NCI-H2107 treated with DMSO at 0.1 percent for 48 hours (cell line): ENCODE results near the gene WWOX.
"Not testable (repeated sequence)": the region's sequence is repeated elsewhere in the genome, so short reads cannot be mapped to it uniquely, and the experiment has no call there.

Source experiments
- DNase-seq: peaks from one replicate; lab custom pipeline; 2025; ENCODE audit not compliant: unreplicated experiment; lab: John Stamatoyannopoulos, UW

WWOX gene

DNA sequence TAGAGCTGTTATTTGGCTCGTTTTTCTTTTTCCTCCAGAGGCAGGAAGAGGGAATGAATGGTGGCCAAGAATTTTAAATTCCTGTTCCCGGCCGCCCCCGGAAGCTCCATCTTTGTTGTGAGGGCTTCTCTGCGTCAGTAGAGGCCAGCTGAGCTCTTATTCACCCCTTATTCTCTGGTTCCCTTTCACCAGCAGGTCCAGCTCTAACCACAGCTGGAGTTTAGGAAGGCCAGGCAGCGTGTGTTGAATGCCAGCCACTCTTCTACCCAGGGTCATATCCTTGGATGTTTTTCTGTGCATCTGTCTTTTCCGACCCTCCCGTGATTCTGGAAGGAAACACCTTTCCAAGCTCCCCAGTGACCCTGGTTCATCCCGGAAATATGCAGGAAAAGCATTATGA, 570.5 kb downstream of the WWOX start:
- DNase-seq: no peak

- no peak for DNase-seq
Measured at GRCh38 chr16:78672779-78673556, 573.5 kb downstream of the WWOX start.

GRCh38 chr16:78673884-78674283, 574.4 kb downstream of the WWOX start:
- DNase-seq: no peak

GRCh38 chr16:78675312-78675711, 575.9 kb downstream of the WWOX start:
- no peak for DNase-seq

DNA sequence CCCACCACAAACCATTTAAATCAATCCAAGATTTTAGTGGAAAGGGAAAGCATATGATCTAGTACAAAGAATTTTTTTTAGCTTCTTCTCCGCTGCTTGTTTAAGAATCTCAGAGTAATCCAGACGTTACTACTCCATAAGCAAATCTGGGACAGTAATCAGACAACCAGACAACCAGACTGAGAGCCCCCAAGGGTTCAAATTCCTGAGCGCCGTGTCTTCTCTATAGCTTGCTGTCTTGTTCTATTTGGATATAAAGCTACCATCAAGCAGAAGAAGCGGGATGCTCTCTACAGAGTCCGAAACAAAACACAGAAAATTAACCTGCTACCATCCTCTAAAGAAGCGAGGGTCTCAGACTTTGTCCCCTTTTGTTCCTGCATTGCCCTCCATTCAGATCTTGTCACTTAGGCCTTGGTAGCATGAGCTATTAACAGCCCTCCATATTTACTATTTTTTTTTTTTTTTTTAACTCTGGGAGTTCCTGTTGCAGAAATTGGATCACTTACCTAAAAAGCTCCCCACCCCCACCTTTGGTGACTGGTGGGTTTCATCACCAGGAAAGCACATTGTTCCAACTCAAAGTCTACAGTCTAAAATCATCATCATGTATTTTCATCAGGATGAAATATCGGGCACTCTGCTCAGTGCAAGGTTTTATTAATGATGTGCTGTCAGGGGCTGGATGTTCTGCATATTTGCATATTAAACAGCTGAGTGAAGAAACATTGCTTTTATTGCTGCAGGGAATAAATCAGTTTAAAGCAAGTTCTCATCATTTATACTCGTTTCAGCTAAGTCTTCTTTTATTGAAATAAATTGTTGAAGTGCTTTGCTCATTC, 576.7 kb downstream of the WWOX start:
- DNase-seq: no peak

- DNase-seq: no peak
Measured at GRCh38 chr16:78677181-78677731, 577.8 kb downstream of the WWOX start.

DNA sequence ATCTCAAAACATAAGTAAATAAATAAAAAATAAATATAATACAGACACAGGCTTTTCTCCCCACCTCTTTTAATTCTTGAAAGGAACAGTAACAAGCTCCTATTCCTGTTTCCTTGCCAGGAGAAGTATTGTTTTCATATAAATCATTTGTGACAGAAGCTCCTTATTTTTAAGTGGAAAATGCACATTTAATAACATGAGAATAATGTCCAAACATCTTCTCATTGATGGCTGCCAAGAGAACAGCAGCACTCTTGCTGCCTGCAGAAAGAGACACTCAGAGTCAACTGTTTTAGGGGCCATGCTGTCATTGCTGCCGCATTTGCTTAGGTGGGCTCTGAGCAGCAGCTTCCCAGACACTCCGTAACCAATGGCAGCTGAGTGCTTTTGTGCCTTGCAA, 580.1 kb downstream of the WWOX start:
- DNase-seq: no peak

DNA sequence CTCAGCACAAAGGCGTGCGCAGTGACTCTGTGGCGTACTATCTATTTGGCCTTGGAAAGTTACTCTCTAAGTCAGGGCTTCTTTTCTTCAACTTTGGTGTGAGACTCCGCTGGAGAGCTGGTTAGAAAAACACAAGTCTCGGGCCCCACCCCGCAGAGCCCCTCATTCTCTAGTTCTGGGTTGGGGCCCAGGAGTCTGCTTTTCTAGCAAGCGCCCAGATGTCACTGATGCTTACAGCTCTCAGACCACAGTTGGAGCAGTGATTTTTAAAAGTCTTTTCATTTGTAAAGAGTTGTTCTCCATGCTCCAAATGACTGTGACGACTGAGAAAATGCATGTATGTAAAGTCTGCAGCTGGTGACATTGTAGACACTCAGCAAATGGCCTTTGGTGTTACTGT, 582.3 kb downstream of the WWOX start:
- DNase-seq: no peak

DNA sequence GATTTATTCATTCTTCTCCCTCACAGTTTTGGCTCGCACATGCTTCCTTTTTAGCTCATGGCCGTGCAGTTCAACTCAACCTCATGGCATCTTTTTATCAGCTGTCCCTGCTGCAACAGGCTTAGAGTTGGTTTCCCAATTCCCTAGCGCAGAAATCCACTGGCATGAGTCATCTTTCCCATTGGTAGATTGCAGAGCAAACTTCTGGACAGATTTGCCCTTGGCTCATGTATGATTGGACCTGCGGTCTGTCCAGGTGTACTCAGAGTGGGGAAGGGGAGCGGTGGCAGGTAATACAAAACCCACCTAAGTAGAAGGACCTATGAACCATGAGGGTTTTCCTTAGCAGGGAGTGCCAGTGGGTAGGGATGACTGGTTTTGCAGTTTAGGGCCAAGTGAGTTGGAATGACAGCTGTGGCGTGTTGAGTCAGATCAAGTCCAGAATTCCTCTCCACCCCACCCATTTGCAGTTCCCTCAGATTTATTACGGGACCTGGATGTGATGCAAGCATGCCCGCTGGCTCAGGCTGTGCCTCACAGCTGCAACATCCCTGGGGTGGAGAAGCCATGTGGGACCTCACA, 584.7 kb downstream of the WWOX start:
- no peak for DNase-seq

DNA sequence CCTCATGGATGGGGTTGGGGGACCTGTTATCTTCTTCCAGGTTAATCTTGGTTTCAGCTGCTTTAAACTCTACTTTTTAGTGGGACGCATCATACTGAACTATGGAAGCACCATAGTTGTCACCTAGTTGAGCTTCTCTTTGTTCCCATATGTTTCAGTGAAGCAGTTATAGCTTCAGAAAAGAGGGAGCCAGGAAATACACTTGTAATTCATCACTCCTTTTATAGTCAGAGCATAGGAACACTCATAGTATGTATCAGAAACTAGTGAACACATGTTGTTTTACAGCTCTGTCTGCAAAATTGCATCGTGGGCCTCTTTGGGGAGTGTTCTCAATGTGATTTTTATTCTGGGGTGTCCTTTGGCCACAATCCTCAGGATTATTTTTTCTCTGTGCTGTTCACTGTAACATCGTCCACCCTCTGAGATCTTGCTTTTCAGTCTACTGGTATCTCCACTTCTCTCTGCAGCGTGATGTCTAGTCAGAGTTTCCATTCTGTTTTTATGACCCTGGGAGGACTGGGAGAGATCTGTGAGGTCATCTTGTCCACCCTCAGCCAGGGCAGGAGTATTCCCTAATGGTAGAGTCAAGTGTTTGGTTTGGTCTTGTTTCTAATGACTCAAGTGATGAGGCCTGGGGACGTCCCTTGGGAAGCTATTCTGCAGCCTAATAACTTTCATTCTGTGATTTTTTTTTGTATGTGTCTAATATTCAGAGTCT, 585.4 kb downstream of the WWOX start:
- DNase-seq: no peak

DNA sequence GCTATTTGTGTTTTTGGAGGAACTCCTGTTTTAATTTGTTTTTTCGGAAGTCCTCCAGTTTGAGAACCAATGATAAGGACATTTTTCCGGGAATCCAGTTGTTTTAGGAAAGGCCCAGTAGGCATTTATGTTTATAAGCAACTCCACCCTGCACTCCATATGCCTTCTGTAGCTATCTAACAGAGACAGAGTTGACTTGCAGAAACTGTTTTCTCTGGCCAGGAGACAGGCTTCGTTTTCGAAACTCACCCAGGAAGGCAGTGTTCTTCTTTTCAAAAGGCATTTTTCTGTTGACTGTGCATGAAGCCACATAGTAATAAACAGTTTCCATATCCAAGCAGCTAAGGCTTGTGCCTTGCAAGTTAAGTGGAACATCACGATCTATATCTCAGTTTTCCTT, 587.1 kb downstream of the WWOX start:
- no peak for DNase-seq

DNA sequence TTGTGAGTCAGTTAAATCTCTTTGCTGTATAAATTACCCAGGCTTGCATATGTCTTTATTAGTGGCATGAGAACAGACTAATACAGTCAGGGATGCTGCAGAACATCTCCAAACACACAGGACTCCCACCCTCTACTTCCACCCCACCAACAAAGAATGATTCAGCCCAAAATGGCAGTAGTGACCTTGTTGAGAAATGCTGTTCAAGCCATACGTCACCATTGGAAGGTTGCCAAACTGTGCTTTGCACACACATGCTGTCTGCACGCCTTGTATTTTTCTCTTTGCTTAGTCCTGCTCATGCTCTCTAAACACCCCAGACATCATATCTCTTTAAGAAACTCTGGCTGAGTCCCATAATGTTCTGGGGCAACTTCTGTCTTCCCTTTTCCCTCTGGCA, 589.6 kb downstream of the WWOX start:
- DNase-seq: no peak

- DNase-seq: no peak
Measured at GRCh38 chr16:78689536-78689935, 590.1 kb downstream of the WWOX start.

- DNase-seq: no peak
Measured at GRCh38 chr16:78690510-78690909, 591.1 kb downstream of the WWOX start.

DNA sequence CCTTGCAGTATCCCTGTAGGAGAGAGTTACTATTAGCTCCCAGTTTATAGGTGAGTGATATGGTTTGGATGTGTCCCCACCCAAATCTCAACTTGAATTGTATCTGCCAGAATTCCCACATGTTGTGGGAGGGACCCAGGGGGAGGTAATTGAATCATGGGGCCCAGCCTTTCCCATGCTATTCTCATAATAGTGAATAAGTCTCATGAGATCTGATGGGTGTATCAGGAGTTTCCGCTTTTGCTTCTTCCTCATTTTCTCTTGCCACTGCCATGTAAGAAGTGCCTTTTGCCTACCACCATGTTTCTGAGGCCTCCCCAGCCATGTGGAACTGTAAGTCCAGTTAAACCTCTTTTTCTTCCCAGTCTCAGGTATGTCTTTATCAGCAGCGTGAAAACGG, 592.3 kb downstream of the WWOX start:
- not testable (repeated sequence) for DNase-seq

GRCh38 chr16:78693496-78693895, 594.0 kb downstream of the WWOX start:
- DNase-seq: no peak

GRCh38 chr16:78694414-78694813, 595.0 kb downstream of the WWOX start:
- no peak for DNase-seq

DNA sequence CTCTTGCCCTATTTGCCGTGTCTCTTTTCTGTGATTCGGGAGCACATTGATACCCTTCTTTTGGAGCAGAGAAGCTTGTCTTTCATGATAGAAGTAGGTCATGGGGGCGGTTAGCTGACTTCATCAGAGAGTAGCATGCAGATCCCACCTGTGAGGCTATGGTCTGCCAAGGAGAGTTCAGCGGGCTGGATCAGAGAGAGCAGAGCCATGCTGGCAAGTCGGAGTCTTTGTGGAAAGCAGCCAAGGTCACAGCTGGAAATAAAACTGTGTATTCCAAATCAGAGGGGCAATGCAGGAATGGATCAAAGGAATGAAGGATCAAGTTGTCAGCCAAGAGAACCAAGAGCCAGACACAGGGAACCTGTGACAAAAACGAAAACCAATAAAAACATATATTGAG, 595.9 kb downstream of the WWOX start:
- DNase-seq: no peak

- no peak for DNase-seq
Measured at GRCh38 chr16:78696797-78697196, 597.3 kb downstream of the WWOX start.

GRCh38 chr16:78697426-78697825, 598.0 kb downstream of the WWOX start:
- DNase-seq: no peak

DNA sequence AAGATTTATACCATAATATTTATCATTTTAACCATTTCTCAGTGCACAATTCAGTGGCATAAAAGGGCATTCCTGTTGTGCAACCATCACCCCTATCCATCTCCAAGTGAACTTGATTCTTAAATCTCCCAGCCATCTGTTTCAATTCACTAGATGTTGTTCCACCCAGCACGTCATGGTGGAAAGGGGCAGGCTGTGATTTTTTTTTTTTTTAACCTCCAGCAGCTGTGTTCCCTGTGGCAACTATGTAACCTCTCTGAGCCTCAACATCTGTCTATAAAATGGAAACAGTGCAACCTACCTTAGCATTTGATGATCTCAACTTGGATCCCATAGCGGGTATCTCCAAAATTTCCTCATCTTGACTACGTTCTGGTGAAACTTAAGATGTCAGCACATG, 604.5 kb downstream of the WWOX start:
- DNase-seq: no peak
